Left lung (tissue), 10 donors: ENCODE data around the gene WDR18. TPM values are rescaled to one million over a fixed set of nuclear protein-coding genes. Genes with fewer than 3 reads are reported as not detected.
A peak's percentile ranks its signal among the peaks of the same experiment; 100 is the strongest.

Experiments used
- ATAC-seq: fragments of 200-7000 bp; cut with Tn5 transposase; one replicate; pipeline ENCODE4 v1.9.1; 2020; ENCODE audit warnings: moderate library complexity
- DNase-seq, 4 donors: peaks; one replicate each; pipeline ENCODE4 v3.0.0-alpha.2; 2013 to 2020
- H3K27ac ChIP-seq, 2 donors: fragments of 200-600 bp; sonication (generic) in 1 of 2; one replicate each; pipeline versions ENCODE4 v1.5.0 to v1.8.0; 2020 to 2021
- H3K27me3 ChIP-seq, 2 donors: fragments of 200-600 bp; sonication (generic) in 1 of 2; one replicate each; pipeline versions ENCODE4 v1.5.0 to v1.8.0; 2020 to 2021
- H3K36me3 ChIP-seq, 2 donors: fragments of 200-600 bp; sonication (generic) in 1 of 2; one replicate each; pipeline versions ENCODE4 v1.5.0 to v1.8.0; 2020 to 2021
- H3K4me1 ChIP-seq, 2 donors: fragments of 200-600 bp; one replicate each; pipeline ENCODE4 v1.8.0; 2021
- H3K4me3 ChIP-seq, 2 donors: fragments of 200-600 bp; sonication (generic) in 1 of 2; one replicate each; pipeline versions ENCODE4 v1.5.0 to v1.8.0; 2020 to 2021; ENCODE audit warnings: mild to moderate bottlenecking in 1 of 2
- H3K9me3 ChIP-seq, 2 donors: fragments of 200-600 bp; sonication (generic) in 1 of 2; one replicate each; pipeline versions ENCODE4 v1.5.0 to v1.8.0; 2020 to 2021
- intact Hi-C, 2 donors: fragments of 100-400 bp; cut with DNase I; formaldehyde crosslinking; loops; one replicate each; pipeline versions ENCODE4 v1.11.2 to v1.14.2; 2022
- polyA plus RNA-seq, 6 donors: library from polyadenylated mRNA; unstranded; fragments of 120-200 nt; gene quantifications; one replicate each; pipeline ENCODE4 v1.2.1, GENCODE V29; 2013; ENCODE audit not compliant: insufficient read length in 6 of 6
- total RNA-seq, 2 donors: library from RNA; stranded (reverse); fragmentation: NEBNext Ultra II Directional; extraction: Animal tissue kit (Norgen Biotek cat#: 25700); gene quantifications; one replicate each; pipeline ENCODE4 v1.2.1, GENCODE V29; 2021
- TF ChIP-seq, protein P1 (sequence below), 2 donors: fragments of 200-600 bp; sonication (generic) in 1 of 2; IDR thresholded peaks; one replicate each; pipeline versions ENCODE4 v1.5.0 to v1.8.0; 2021; ENCODE audit warnings: antibody characterized with exemption in 2 of 2
- donor health status: DM: no; HTN: yes; CAD: no.
- donor health status: DM: no; HTN: no; CAD: no.

The WDR18 gene
- total and polyA plus RNA-seq, 8 donors: 26.6 to 40.7 (median 35.4) TPM

DNA sequence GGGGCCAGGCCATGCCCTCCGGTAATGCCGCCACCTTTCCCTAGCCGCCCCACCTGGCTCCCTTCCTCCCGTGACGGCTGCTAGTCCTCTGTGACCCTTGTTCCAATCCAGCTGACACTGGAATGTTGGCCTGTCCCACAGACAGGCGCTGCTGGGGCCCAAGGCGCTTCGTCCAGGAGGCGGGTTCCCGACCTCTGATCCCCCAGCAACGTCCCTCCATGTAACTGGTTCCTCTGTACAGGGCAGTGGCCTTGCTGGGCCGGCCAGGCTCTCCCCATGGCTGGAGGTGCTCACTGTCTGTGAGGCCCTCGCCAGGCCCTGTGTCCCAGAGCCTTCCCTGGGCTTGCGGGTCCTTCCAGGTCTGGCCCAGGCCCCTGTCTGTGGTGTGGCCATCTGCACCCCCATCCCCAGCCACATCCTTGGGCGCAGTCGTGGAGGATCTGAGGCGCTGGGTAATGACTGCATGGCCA lies 9.3 kb downstream of the WDR18 start:
- no peaks in the 10 kb centered on the region for H3K9me3 ChIP-seq
- H3K4me3 ChIP-seq: no peak overlapping the region
- peaks cover 0 to 55% of the 10 kb centered on the region in 2 donors for H3K36me3 ChIP-seq
- peaks cover 0 to 6% of the 10 kb centered on the region in 2 donors for H3K4me1 ChIP-seq
- intact Hi-C loops: no loop called here
- TF ChIP-seq, protein P1, sequence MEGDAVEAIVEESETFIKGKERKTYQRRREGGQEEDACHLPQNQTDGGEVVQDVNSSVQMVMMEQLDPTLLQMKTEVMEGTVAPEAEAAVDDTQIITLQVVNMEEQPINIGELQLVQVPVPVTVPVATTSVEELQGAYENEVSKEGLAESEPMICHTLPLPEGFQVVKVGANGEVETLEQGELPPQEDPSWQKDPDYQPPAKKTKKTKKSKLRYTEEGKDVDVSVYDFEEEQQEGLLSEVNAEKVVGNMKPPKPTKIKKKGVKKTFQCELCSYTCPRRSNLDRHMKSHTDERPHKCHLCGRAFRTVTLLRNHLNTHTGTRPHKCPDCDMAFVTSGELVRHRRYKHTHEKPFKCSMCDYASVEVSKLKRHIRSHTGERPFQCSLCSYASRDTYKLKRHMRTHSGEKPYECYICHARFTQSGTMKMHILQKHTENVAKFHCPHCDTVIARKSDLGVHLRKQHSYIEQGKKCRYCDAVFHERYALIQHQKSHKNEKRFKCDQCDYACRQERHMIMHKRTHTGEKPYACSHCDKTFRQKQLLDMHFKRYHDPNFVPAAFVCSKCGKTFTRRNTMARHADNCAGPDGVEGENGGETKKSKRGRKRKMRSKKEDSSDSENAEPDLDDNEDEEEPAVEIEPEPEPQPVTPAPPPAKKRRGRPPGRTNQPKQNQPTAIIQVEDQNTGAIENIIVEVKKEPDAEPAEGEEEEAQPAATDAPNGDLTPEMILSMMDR (IDR thresholded peaks at IDR 0.05): no peak
- ATAC-seq (no peak), DNase-seq (peak in 1 of 4 donors; percentile 79)
- H3K27me3 ChIP-seq: peaks cover 30 to 38% of the 10 kb centered on the region in 2 donors
- H3K27ac ChIP-seq: no peak overlapping the region

DNA sequence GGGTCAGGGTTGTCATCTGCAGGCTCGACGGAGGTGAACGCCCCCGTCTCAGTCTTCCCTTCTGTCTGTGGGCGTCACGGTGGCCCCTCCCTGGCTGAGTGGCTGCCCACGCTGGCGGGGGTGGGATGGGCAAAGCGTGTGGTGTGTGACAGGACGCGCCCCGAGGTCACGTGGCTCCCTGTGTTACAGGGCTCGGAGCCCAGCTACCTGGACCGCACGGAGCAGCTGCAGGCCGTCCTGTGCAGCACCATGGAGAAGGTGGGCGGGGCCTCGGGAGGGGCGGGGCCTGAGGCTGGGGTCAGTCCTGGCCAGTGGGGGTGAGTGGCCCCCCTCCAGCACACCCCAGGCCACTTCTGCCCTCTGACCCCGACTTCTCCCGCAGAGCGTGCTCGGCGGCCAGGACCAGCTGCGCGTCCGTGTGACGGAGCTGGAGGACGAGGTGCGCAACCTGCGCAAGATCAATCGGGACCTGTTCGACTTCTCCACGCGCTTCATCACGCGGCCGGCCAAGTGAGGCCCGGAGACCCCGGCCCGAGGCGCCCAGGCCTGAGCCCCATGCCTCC lies 9.8 kb downstream of the WDR18 start:
- H3K27me3 ChIP-seq: peaks cover 33 to 43% of the 10 kb centered on the region in 2 donors
- TF ChIP-seq, protein P1 (IDR thresholded peaks at IDR 0.05): no peak
- H3K9me3 ChIP-seq: no peaks in the 10 kb centered on the region
- DNase-seq (peak in 1 of 4 donors; percentile 71), ATAC-seq (no peak)
- H3K4me3 ChIP-seq: no peak overlapping the region
- intact Hi-C loops: no loop called here
- no peak overlapping the region for H3K27ac ChIP-seq
- H3K4me1 ChIP-seq: peaks cover 0 to 6% of the 10 kb centered on the region in 2 donors
- peaks cover 0 to 51% of the 10 kb centered on the region in 2 donors for H3K36me3 ChIP-seq

DNA sequence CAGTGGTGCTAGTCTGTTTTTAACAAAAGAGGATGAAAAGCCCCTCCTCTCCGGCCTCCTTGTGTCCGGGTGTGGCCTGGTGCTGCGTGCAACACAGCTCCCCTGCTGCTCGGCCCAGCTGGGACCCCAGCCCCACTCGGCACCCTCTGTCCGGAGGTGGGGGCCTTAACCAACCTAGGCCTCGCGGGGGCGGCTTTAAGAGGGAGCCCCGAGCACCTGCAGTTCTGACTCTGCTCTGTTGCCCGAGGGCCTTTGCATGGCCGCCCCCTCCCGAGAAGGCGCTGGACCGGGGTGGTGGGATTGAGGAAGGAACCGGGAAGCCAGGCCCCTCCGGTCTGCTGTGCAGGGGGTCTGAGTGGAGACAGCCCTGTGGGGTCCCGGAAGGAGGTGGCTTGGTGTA lies 10.4 kb downstream of the WDR18 start:
- no peaks in the 10 kb centered on the region for H3K9me3 ChIP-seq
- TF ChIP-seq, protein P1 (IDR thresholded peaks at IDR 0.05): no peak
- peaks cover 0 to 46% of the 10 kb centered on the region in 2 donors for H3K36me3 ChIP-seq
- H3K27ac ChIP-seq: no peak overlapping the region
- intact Hi-C loops: no loop called here
- ATAC-seq (no peak), DNase-seq (no peak)
- peaks cover 39 to 49% of the 10 kb centered on the region in 2 donors for H3K27me3 ChIP-seq
- H3K4me1 ChIP-seq: peaks cover 0 to 6% of the 10 kb centered on the region in 2 donors
- H3K4me3 ChIP-seq: no peak overlapping the region

DNA sequence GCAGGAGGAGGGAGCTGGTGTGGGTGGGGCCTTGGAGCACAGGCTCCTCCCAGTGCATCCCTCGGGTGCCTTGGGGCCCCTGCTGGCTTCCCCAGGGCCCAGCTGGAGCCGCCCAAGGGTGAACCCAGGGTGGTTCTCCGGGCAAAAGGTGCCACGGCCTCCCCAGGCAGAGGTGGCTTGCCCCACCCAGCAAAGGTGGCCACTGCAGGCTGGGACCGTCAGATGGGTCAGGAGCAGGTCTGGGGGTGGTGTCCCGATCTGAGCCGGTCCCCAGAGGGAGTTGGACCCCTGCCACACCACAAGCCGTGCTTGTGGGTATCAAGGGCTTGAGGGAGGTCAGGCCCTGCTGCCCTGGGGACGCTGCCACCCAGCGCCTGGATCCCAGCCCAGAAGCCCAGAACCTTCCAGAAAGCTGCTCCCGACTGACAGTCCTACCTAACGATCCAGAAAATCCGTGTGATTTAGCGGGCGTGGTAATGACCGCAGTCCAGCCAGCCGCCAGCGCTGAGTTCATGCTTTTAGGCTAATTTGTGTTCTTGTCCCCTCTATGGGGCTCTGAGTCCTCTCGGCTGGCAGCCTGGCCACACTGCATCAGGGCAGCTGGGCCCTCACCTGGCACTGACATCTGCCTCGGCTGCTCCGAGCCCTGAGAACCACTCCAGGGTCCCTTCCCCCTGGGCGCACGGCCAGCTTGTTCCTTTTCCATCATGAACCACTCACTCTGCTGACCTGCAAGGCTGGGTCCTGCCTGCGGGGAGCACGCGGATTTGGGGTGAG lies 11.1 kb downstream of the WDR18 start:
- Histone ChIP-seq H3K4me1 (peaks cover 0 to 10% of the 10 kb centered on the region in 2 donors), H3K27ac (no peak overlapping the region), H3K9me3 (no peaks in the 10 kb centered on the region), H3K36me3 (peaks cover 0 to 39% of the 10 kb centered on the region in 2 donors), H3K27me3 (peaks cover 46 to 57% of the 10 kb centered on the region in 2 donors), H3K4me3 (no peak overlapping the region)
- intact Hi-C loops: no loop called here
- TF ChIP-seq, protein P1 (IDR thresholded peaks at IDR 0.05): no peak
- peak; percentile 64 for ATAC-seq
- DNase-seq: peak in 2 of 4 donors; percentile 35 to 63
